ENCODE results near the gene VWA5B1. TPM values are rescaled to one million over a fixed set of nuclear protein-coding genes. Genes with fewer than 3 reads are reported as not detected.

Gene VWA5B1
- total RNA-seq, 4 donors from 2014 or later = not detected

- no peak for TF ChIP-seq CTCF (IDR thresholded peaks at IDR 0.05; ENCODE audit: low read depth)
These were observed 11.4 kb downstream of the VWA5B1 start for GRCh38 chr1:20302108-20302471.

GRCh38 chr1:20307026-20307425, 16.4 kb downstream of the VWA5B1 start:
- no peak for TF ChIP-seq CTCF (IDR thresholded peaks at IDR 0.05; ENCODE audit: low read depth)

- no peak for TF ChIP-seq CTCF (IDR thresholded peaks at IDR 0.05; ENCODE audit: low read depth)
These were observed 17.9 kb downstream of the VWA5B1 start for GRCh38 chr1:20308569-20308968.

GRCh38 chr1:20311289-20311688, 20.6 kb downstream of the VWA5B1 start:
- TF ChIP-seq CTCF (IDR thresholded peaks at IDR 0.05; ENCODE audit: low read depth) = no peak

- TF ChIP-seq CTCF (IDR thresholded peaks at IDR 0.05; ENCODE audit: low read depth) = no peak
These were observed 21.6 kb downstream of the VWA5B1 start for GRCh38 chr1:20312310-20312709.

- TF ChIP-seq CTCF (IDR thresholded peaks at IDR 0.05; ENCODE audit: low read depth) = no peak
These were observed 22.1 kb downstream of the VWA5B1 start for GRCh38 chr1:20312818-20313217.

GRCh38 chr1:20317471-20317870, 26.8 kb downstream of the VWA5B1 start:
- no peak for TF ChIP-seq CTCF (IDR thresholded peaks at IDR 0.05; ENCODE audit: low read depth)
